ENCODE results near the gene BNC2. TPM values are rescaled to one million over a fixed set of nuclear protein-coding genes. Genes with fewer than 3 reads are reported as not detected.

BNC2 gene
- total RNA-seq, 2 donors from 2014 or later, result 3.9 to 19.3 TPM

GRCh38 chr9:16598316-16598715, 272.2 kb downstream of the BNC2 start:
- intact Hi-C loops (cut with DNase I, micrococcal nuclease), result no loop called here
- DNase-seq, result no peak
- ATAC-seq, result no peak

GRCh38 chr9:16597136-16597535, 273.3 kb downstream of the BNC2 start:
- intact Hi-C loops (cut with DNase I, micrococcal nuclease), result no loop called here
- DNase-seq (no peak), ATAC-seq (no peak)

- ATAC-seq, result no peak
- no peak for DNase-seq
- intact Hi-C loops (cut with DNase I, micrococcal nuclease), result no loop called here
Measured at GRCh38 chr9:16595227-16595626, 275.2 kb downstream of the BNC2 start.

GRCh38 chr9:16594787-16595186, 275.7 kb downstream of the BNC2 start:
- DNase-seq (no peak), ATAC-seq (no peak)
- intact Hi-C loops (cut with DNase I, micrococcal nuclease), result no loop called here

- intact Hi-C loops (cut with DNase I, micrococcal nuclease), result no loop called here
- DNase-seq (no peak), ATAC-seq (no peak)
Measured at GRCh38 chr9:16593746-16594145, 276.7 kb downstream of the BNC2 start.

GRCh38 chr9:16591092-16591491, 279.4 kb downstream of the BNC2 start:
- intact Hi-C loops (cut with DNase I, micrococcal nuclease), result no loop called here
- DNase-seq, result no peak
- no peak for ATAC-seq

GRCh38 chr9:16585591-16585990, 284.9 kb downstream of the BNC2 start:
- DNase-seq (no peak), ATAC-seq (no peak)
- intact Hi-C loops (cut with DNase I, micrococcal nuclease), result no loop called here

GRCh38 chr9:16579872-16580432, 290.5 kb downstream of the BNC2 start:
- DNase-seq, result peak in 1 of 2 donors; percentile 40
- ATAC-seq, result peak; percentile 97
- intact Hi-C loops (cut with DNase I, micrococcal nuclease), result no loop called here

- ATAC-seq (no peak), DNase-seq (no peak)
- intact Hi-C loops (cut with DNase I, micrococcal nuclease), result no loop called here
Measured at GRCh38 chr9:16575986-16576245, 294.6 kb downstream of the BNC2 start.

- no peak for DNase-seq
- ATAC-seq, result no peak
- intact Hi-C loops (cut with DNase I, micrococcal nuclease), result no loop called here
Measured at GRCh38 chr9:16575142-16575985, 295.1 kb downstream of the BNC2 start.

GRCh38 chr9:16572005-16572734, 298.3 kb downstream of the BNC2 start:
- DNase-seq, result no peak
- intact Hi-C loops (cut with DNase I, micrococcal nuclease), result no loop called here
- ATAC-seq, result peak; percentile 74

GRCh38 chr9:16571127-16571802, 299.2 kb downstream of the BNC2 start:
- DNase-seq (no peak), ATAC-seq (peak; percentile 66)
- intact Hi-C loops (cut with DNase I, micrococcal nuclease), result no loop called here

GRCh38 chr9:16563446-16563845, 307.0 kb downstream of the BNC2 start:
- ATAC-seq (no peak), DNase-seq (no peak)
- intact Hi-C loops (cut with DNase I, micrococcal nuclease), result no loop called here

GRCh38 chr9:16561121-16561520, 309.3 kb downstream of the BNC2 start:
- intact Hi-C loops (cut with DNase I, micrococcal nuclease), result no loop called here
- DNase-seq, result no peak
- ATAC-seq, result no peak

GRCh38 chr9:16559418-16560188, 310.9 kb downstream of the BNC2 start:
- peak; percentile 61 to 67 for DNase-seq
- intact Hi-C loops (cut with DNase I, micrococcal nuclease), result no loop called here
- peak; percentile 89 for ATAC-seq

GRCh38 chr9:16555802-16556201, 314.7 kb downstream of the BNC2 start:
- ATAC-seq (peak; percentile 63), DNase-seq (no peak)
- intact Hi-C loops (cut with DNase I, micrococcal nuclease), result no loop called here

GRCh38 chr9:16553869-16554540, 316.5 kb downstream of the BNC2 start:
- intact Hi-C loops (cut with DNase I, micrococcal nuclease), result no loop called here
- DNase-seq, result no peak
- no peak for ATAC-seq

- intact Hi-C loops (cut with DNase I, micrococcal nuclease), result no loop called here
- ATAC-seq (no peak), DNase-seq (no peak)
Measured at GRCh38 chr9:16552252-16552651, 318.2 kb downstream of the BNC2 start.
